Measurements from ENCODE around the gene POC1A. TPM values are rescaled to one million over a fixed set of nuclear protein-coding genes. Genes with fewer than 3 reads are reported as not detected.

The POC1A gene
- total RNA-seq, 1 donor from 2014 or later: 3.7 TPM

GRCh38 chr3:52049503-52049902 is 104.7 kb downstream of the POC1A start:
- FAIRE-seq (no peak), DNase-seq (ENCODE audit: low read depth) (no peak)
- Histone ChIP-seq H3K4me2 (ENCODE audit: low read length) (no peak overlapping the region), H2AFZ (ENCODE audit: low read depth, low read length) (no peak overlapping the region), H3K4me3 (ENCODE audit: insufficient read depth, low read depth, low read length) (no peak overlapping the region), H3K36me3 (ENCODE audit: insufficient read depth, low read length) (peaks cover 18% of the 10 kb centered on the region), H3K27me3 (ENCODE audit: insufficient read depth, low read length) (no peaks in the 10 kb centered on the region), H4K20me1 (ENCODE audit: insufficient read depth, low read length) (peaks cover 16% of the 10 kb centered on the region), H3K9ac (ENCODE audit: low read length) (no peak overlapping the region), H3K4me1 (ENCODE audit: insufficient read depth, low read length) (peaks cover 63% of the 10 kb centered on the region), H3K9me3 (ENCODE audit: insufficient read depth, low read depth, low read length) (no peaks in the 10 kb centered on the region), H3K79me2 (ENCODE audit: insufficient read depth, low read length) (peaks cover 65% of the 10 kb centered on the region), H3K27ac (ENCODE audit: low read depth, low read length) (no peak overlapping the region)
- no peak overlapping the region for H3K4me3 Mint-ChIP-seq (ENCODE audit: unreplicated experiment)
- H3K4me1 Mint-ChIP-seq (ENCODE audit: low read depth, unreplicated experiment): peaks cover 52% of the 10 kb centered on the region
- no peaks in the 10 kb centered on the region for H3K27me3 Mint-ChIP-seq (ENCODE audit: low read depth, unreplicated experiment)
- no peak for TF ChIP-seq EZH2 (IDR thresholded peaks at IDR 0.05; ENCODE audit: insufficient read depth, low read length)
- TF ChIP-seq, protein P1, sequence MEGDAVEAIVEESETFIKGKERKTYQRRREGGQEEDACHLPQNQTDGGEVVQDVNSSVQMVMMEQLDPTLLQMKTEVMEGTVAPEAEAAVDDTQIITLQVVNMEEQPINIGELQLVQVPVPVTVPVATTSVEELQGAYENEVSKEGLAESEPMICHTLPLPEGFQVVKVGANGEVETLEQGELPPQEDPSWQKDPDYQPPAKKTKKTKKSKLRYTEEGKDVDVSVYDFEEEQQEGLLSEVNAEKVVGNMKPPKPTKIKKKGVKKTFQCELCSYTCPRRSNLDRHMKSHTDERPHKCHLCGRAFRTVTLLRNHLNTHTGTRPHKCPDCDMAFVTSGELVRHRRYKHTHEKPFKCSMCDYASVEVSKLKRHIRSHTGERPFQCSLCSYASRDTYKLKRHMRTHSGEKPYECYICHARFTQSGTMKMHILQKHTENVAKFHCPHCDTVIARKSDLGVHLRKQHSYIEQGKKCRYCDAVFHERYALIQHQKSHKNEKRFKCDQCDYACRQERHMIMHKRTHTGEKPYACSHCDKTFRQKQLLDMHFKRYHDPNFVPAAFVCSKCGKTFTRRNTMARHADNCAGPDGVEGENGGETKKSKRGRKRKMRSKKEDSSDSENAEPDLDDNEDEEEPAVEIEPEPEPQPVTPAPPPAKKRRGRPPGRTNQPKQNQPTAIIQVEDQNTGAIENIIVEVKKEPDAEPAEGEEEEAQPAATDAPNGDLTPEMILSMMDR (IDR thresholded peaks at IDR 0.05; ENCODE audit: insufficient read depth, low read depth, low read length): no peak
- peaks cover 8% of the 10 kb centered on the region for H3K36me3 Mint-ChIP-seq (ENCODE audit: low read depth, unreplicated experiment)
- H3K9me3 Mint-ChIP-seq (ENCODE audit: unreplicated experiment): no peaks in the 10 kb centered on the region
- H3K27ac Mint-ChIP-seq (ENCODE audit: unreplicated experiment): no peak overlapping the region

DNA sequence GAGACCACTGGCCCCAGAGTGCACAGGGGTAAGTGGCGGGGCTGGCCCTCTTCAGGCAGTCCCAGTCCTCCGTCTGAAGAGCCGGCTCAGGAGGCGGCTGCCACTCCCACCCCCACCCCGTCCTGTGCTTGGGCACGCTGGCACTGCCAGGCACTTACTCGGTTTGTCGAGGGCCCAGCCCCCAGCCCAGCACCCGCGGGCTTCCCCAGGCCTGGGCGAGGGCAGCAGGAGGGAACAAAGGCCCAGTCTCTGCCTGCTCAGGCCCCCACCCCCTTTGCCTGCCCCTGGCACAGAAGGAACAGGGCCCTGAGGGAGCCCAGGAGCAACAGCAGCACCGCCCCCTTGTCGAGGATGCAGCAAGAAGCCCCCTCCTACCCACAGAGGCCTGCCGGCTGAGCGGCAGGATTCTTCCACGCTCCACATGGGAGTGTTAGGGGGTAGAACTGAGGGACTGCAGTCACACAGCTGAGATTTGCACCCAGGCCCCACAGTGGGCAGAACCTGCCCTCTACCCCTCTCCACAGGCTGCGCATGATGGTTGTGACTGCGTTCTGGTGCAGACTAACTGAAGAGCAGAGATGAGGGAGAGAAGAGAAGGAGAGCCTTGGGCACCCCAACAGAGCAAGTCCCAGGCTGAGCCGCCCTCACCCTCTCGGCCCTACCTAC is 106.8 kb downstream of the POC1A start:
- Mint-ChIP-seq H3K27me3 (ENCODE audit: low read depth, unreplicated experiment) (no peaks in the 10 kb centered on the region), H3K36me3 (ENCODE audit: low read depth, unreplicated experiment) (peaks cover 6% of the 10 kb centered on the region), H3K4me3 (ENCODE audit: unreplicated experiment) (no peak overlapping the region), H3K4me1 (ENCODE audit: low read depth, unreplicated experiment) (peaks cover 32% of the 10 kb centered on the region), H3K9me3 (ENCODE audit: unreplicated experiment) (no peaks in the 10 kb centered on the region), H3K27ac (ENCODE audit: unreplicated experiment) (peak overlapping the region; percentile 98)
- TF ChIP-seq, protein P1 (IDR thresholded peaks at IDR 0.05; ENCODE audit: insufficient read depth, low read depth, low read length): no peak
- no peak for TF ChIP-seq EZH2 (IDR thresholded peaks at IDR 0.05; ENCODE audit: insufficient read depth, low read length)
- Histone ChIP-seq H2AFZ (ENCODE audit: low read depth, low read length) (no peak overlapping the region), H3K36me3 (ENCODE audit: insufficient read depth, low read length) (peaks cover 18% of the 10 kb centered on the region), H3K9me3 (ENCODE audit: insufficient read depth, low read depth, low read length) (no peaks in the 10 kb centered on the region), H3K9ac (ENCODE audit: low read length) (peak overlapping the region; percentile 88), H3K4me3 (ENCODE audit: insufficient read depth, low read depth, low read length) (peak overlapping the region; percentile 31), H3K27ac (ENCODE audit: low read depth, low read length) (peak overlapping the region; percentile 99), H3K4me2 (ENCODE audit: low read length) (peak overlapping the region; percentile 77), H4K20me1 (ENCODE audit: insufficient read depth, low read length) (no peaks in the 10 kb centered on the region), H3K27me3 (ENCODE audit: insufficient read depth, low read length) (no peaks in the 10 kb centered on the region), H3K4me1 (ENCODE audit: insufficient read depth, low read length) (peaks cover 46% of the 10 kb centered on the region), H3K79me2 (ENCODE audit: insufficient read depth, low read length) (peaks cover 45% of the 10 kb centered on the region)
- DNase-seq (ENCODE audit: low read depth) (no peak), FAIRE-seq (no peak)

DNA sequence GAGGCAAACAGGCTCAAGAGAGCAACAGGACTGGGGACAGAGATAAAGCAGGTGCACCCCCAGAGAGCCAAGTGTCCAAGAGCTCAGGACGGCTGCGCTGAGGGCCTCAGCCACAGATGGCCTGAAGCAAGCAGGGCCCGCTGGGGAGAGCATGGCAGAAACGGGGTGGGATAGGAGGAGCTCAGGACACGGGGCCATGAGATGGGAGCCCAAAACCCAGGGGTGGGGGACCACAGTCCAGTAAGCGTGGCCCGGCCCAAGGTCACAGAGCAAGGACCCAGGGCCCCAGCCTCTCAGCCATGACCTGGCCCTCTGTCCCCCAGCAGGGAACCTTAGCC is 107.4 kb downstream of the POC1A start:
- Histone ChIP-seq H3K9me3 (ENCODE audit: insufficient read depth, low read depth, low read length) (no peaks in the 10 kb centered on the region), H3K4me3 (ENCODE audit: insufficient read depth, low read depth, low read length) (peak overlapping the region; percentile 31), H3K27ac (ENCODE audit: low read depth, low read length) (peak overlapping the region; percentile 99), H3K36me3 (ENCODE audit: insufficient read depth, low read length) (peaks cover 18% of the 10 kb centered on the region), H3K79me2 (ENCODE audit: insufficient read depth, low read length) (peaks cover 39% of the 10 kb centered on the region), H3K9ac (ENCODE audit: low read length) (peak overlapping the region; percentile 88), H2AFZ (ENCODE audit: low read depth, low read length) (no peak overlapping the region), H3K4me1 (ENCODE audit: insufficient read depth, low read length) (peaks cover 40% of the 10 kb centered on the region), H3K27me3 (ENCODE audit: insufficient read depth, low read length) (no peaks in the 10 kb centered on the region), H4K20me1 (ENCODE audit: insufficient read depth, low read length) (no peaks in the 10 kb centered on the region), H3K4me2 (ENCODE audit: low read length) (peak overlapping the region; percentile 77)
- FAIRE-seq: no peak
- peaks cover 6% of the 10 kb centered on the region for H3K36me3 Mint-ChIP-seq (ENCODE audit: low read depth, unreplicated experiment)
- peaks cover 28% of the 10 kb centered on the region for H3K4me1 Mint-ChIP-seq (ENCODE audit: low read depth, unreplicated experiment)
- H3K27ac Mint-ChIP-seq (ENCODE audit: unreplicated experiment): peak overlapping the region; percentile 98
- H3K4me3 Mint-ChIP-seq (ENCODE audit: unreplicated experiment): peak overlapping the region; percentile 34
- TF ChIP-seq, protein P1 (IDR thresholded peaks at IDR 0.05; ENCODE audit: insufficient read depth, low read depth, low read length): no peak
- no peak for TF ChIP-seq EZH2 (IDR thresholded peaks at IDR 0.05; ENCODE audit: insufficient read depth, low read length)
- no peaks in the 10 kb centered on the region for H3K9me3 Mint-ChIP-seq (ENCODE audit: unreplicated experiment)
- H3K27me3 Mint-ChIP-seq (ENCODE audit: low read depth, unreplicated experiment): no peaks in the 10 kb centered on the region
- no peak for DNase-seq (ENCODE audit: low read depth)
